Immature natural killer cell (primary cell): ENCODE results near the gene DDX1. TPM values are rescaled to one million over a fixed set of nuclear protein-coding genes. Genes with fewer than 3 reads are reported as not detected.

Experiments used
- DNase-seq, 3 donors: peaks; one replicate each; pipeline ENCODE4 v3.0.0; 2022; ENCODE audit warnings: mixed read lengths in 1 of 3
- H3K27ac Mint-ChIP-seq, 6 donors: one replicate each; pipeline ENCODE4 v1.8.0; 2020; ENCODE audit warnings: mixed read lengths in 6 of 6, mild to moderate bottlenecking in 5 of 6, inconsistent platforms in 4 of 6, moderate library complexity in 3 of 6
- H3K27me3 Mint-ChIP-seq, 3 donors: one replicate each; pipeline ENCODE4 v1.8.0; 2020 to 2021; ENCODE audit warnings: low read depth in 3 of 3, mild to moderate bottlenecking in 3 of 3, mixed read lengths in 3 of 3, moderate library complexity in 3 of 3, inconsistent platforms in 1 of 3
- H3K36me3 Mint-ChIP-seq, 3 donors: one replicate each; pipeline ENCODE4 v1.8.0; 2020; ENCODE audit warnings: mixed read lengths in 3 of 3, inconsistent platforms in 2 of 3, mild to moderate bottlenecking in 2 of 3
- H3K4me1 Mint-ChIP-seq, 2 donors: one replicate each; pipeline ENCODE4 v1.8.0; 2020; ENCODE audit warnings: inconsistent platforms in 2 of 2, mild to moderate bottlenecking in 2 of 2, mixed read lengths in 2 of 2, moderate library complexity in 1 of 2
- H3K4me3 Mint-ChIP-seq, 5 donors: one replicate each; pipeline ENCODE4 v1.8.0; 2020; ENCODE audit warnings: mild to moderate bottlenecking in 5 of 5, mixed read lengths in 5 of 5, inconsistent platforms in 3 of 5, moderate library complexity in 3 of 5
- H3K9me3 Mint-ChIP-seq, 6 donors: one replicate each; pipeline ENCODE4 v1.8.0; 2020; ENCODE audit warnings: mild to moderate bottlenecking in 6 of 6, mixed read lengths in 6 of 6, inconsistent platforms in 4 of 6, moderate library complexity in 3 of 6
- polyA plus RNA-seq, 3 donors: library from polyadenylated mRNA; unstranded; fragments of 300-500 nt; fragmentation: Illumina TruSeq; gene quantifications; one replicate each; pipeline ENCODE4 v1.2.3, GENCODE V29; 2021

The DDX1 gene
- polyA plus RNA-seq, 3 donors from 2014 or later = 34.1 to 51.9 (median 47.9) TPM

DNA sequence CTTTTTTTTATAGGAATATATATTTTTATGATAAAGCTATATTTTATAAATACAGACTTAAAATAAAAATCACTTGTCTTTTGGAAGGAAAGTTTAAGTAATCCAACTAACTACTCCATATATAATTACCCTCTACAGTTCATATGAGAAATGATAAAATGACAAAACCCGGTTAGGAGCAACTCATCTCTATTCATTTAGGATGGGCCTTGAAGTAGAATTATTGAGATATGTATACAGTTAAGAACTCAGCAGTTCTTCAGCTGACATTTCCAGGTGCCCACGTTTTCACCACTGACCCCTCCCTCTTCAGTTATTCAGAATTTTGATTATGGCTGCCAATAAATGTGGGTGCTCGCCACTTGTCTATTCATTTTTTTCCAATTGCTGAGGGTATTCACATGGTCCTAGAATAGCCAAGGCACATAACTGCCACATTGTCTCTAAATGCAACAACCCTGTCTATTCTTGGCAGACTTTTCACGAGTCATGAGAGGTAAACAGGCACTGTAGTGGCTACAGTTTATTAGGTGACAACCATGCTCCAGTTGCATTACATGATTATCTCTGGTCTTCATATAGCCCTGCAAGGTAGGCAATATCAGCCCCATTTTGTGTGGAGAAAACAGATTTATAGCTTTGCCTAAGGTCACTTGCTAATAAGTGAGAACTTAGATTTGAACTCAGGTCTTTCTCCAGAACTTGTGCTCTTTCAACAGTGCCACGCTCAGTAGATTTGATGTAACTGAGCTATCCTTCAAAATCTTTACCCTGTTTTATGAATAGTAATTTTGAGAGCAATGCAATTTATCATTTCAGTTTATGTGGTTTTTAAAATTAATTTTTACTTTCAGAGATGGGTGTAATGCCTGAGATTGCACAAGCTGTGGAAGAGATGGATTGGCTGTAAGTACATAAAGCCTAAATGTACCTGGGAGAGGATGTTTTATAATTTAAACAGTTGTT, 2.9 kb downstream of the DDX1 start:
- Mint-ChIP-seq H3K9me3 (no peaks in the 10 kb centered on the region), H3K4me1 (peaks cover 36 to 54% of the 10 kb centered on the region in 2 donors), H3K27me3 (peaks cover 0 to 3% (median 3%) of the 10 kb centered on the region in 3 donors), H3K4me3 (peak overlapping the region in 1 of 5 donors; percentile 4), H3K27ac (no peak overlapping the region), H3K36me3 (peaks cover 12 to 19% (median 13%) of the 10 kb centered on the region in 3 donors)
- no peak for DNase-seq

DNA sequence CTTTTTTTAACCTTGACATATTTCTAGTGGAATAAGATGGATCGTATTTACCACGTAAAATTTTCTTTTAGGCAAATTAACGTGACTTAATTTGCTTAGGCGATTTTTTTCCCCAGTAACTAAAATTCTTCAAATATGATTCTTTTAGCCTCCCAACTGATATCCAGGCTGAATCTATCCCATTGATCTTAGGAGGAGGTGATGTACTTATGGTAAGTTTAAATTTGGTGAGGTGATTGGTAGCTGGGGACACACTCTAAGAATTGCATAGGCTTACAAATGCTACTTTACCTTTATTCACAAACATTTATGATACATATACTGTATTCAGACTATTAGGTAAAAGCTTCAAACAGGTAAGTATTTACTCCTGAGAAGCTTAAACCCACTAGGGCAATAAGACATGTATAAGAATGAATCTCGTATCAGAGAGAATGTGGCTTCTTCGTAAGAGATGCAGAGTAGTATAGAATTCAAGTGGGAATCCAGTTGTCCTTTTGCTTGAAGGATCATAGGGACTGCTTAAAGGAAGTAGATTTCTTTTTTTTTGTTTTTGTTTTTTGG, 3.8 kb downstream of the DDX1 start:
- Mint-ChIP-seq H3K27me3 (peaks cover 0 to 3% (median 3%) of the 10 kb centered on the region in 3 donors), H3K36me3 (peaks cover 12 to 23% (median 17%) of the 10 kb centered on the region in 3 donors), H3K4me3 (no peak overlapping the region), H3K27ac (no peak overlapping the region), H3K9me3 (no peaks in the 10 kb centered on the region), H3K4me1 (peaks cover 35 to 54% of the 10 kb centered on the region in 2 donors)
- DNase-seq = no peak

DNA sequence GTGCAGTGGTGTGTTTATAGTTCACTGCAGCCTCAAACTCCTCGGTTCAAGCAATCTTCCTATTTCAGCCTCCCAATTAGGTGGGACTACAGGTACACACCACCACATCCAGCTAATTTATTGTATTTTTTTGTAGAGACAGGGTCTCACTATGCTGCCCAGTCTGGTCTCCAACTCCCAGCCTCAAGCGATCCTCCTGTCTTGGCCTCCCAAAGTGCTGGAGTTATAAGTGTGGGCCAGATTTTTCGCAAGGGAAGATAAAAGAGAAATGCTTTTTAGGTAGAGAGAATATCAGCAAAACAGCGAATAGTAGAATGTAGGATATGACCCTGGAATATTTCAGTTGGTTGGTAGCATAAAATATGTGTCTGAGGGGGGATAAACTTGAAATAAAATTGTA, 4.3 kb downstream of the DDX1 start:
- peaks cover 12 to 27% (median 18%) of the 10 kb centered on the region in 3 donors for H3K36me3 Mint-ChIP-seq
- peaks cover 33 to 53% of the 10 kb centered on the region in 2 donors for H3K4me1 Mint-ChIP-seq
- no peak for DNase-seq
- H3K9me3 Mint-ChIP-seq = no peaks in the 10 kb centered on the region
- no peak overlapping the region for H3K4me3 Mint-ChIP-seq
- H3K27ac Mint-ChIP-seq = peak overlapping the region in 1 of 6 donors; percentile 37
- peaks cover 0 to 3% (median 3%) of the 10 kb centered on the region in 3 donors for H3K27me3 Mint-ChIP-seq

DNA sequence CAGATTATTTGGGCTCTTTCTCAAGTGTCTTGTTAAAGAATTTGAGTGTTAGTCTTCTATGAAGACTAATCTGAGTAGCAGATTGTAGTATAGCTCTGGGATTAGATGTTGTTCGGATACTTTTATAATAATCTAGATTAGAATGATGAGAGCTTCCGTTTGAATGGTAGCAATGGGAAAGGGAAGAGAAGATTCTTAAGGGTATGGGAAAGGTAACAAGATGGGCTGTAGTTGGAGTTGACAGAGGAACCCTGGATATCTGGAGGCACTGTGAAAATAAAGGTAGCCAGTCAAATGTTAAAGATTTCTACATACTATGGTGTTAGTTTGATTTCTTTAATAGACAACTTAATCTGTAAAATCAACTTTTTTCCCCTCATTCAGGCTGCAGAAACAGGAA, 4.7 kb downstream of the DDX1 start:
- peak overlapping the region in 2 of 6 donors; percentile 9 to 37 for H3K27ac Mint-ChIP-seq
- DNase-seq = no peak
- H3K4me3 Mint-ChIP-seq = no peak overlapping the region
- peaks cover 12 to 31% (median 18%) of the 10 kb centered on the region in 3 donors for H3K36me3 Mint-ChIP-seq
- no peaks in the 10 kb centered on the region for H3K9me3 Mint-ChIP-seq
- H3K4me1 Mint-ChIP-seq = peaks cover 29 to 49% of the 10 kb centered on the region in 2 donors
- H3K27me3 Mint-ChIP-seq = peaks cover 0 to 3% (median 2%) of the 10 kb centered on the region in 3 donors

DNA sequence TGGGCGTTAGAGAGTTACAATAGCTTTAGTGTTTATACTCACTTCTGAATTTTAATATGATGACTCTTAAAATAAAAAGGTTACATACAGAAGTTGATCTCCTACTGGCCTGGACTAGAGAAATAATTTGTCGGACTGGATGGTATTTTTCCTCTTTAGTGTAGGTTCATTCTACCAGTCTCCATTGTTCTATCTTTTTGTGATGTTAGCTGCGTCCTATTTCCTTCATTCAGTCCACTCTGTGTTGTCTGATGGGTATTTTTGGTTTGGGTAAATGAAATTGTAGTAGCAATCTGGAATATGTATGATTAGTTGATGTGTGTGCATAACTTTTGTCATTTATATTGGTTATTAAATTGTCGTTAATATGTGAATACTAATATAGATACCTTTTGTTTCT, 5.3 kb downstream of the DDX1 start:
- DNase-seq = no peak
- Mint-ChIP-seq H3K27ac (no peak overlapping the region), H3K4me1 (peaks cover 26 to 44% of the 10 kb centered on the region in 2 donors)

DNA sequence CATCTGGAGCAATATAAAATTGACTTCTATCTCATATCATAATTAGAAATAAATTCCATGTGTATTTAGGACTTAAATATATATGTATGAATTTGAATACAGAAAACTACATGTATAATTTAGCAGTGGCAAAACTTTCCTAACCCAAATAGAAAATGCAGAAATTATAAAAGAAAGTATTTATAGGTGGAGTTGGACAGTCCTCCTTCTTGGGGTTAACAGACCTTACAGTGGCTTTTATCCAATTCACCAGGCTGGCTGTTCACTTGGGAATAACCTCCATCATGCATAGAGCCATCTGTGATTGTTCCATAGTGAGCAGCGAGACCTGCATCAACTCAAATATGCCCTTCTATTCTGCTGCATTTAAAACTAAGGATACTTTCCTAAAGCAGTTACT, 8.3 kb downstream of the DDX1 start:
- Mint-ChIP-seq H3K9me3 (no peaks in the 10 kb centered on the region), H3K36me3 (peaks cover 31 to 65% (median 36%) of the 10 kb centered on the region in 3 donors), H3K4me1 (peaks cover 6 to 15% of the 10 kb centered on the region in 2 donors), H3K27me3 (peaks cover 0 to 1% (median 0%) of the 10 kb centered on the region in 3 donors), H3K27ac (no peak overlapping the region), H3K4me3 (no peak overlapping the region)
- DNase-seq = no peak

More for the DNA sequence above, 5.3 kb downstream of the DDX1 start:
- H3K36me3 Mint-ChIP-seq = peaks cover 12 to 36% (median 21%) of the 10 kb centered on the region in 3 donors
- no peaks in the 10 kb centered on the region for H3K9me3 Mint-ChIP-seq
- H3K27me3 Mint-ChIP-seq = peaks cover 0 to 3% (median 0%) of the 10 kb centered on the region in 3 donors
- no peak overlapping the region for H3K4me3 Mint-ChIP-seq

DNA sequence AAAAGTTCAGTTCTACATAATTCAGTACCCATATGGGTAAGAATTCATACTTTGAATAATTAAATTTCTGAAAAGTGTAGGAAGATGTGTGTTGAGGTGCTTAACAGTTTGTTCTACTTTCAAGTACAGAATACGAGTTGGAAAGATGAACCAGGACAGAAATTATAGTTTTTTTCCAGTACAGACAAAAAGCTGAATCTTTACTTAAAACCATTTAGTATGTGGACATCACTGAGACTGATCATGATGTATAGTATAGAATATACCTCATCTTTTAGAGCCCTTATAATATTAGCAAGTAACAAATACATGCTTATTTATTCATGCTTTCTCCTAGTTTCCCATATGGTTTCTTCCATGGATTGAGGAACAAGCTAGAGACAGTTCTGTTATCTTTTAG, 10.0 kb downstream of the DDX1 start:
- H3K27ac Mint-ChIP-seq = no peak overlapping the region
- H3K9me3 Mint-ChIP-seq = no peaks in the 10 kb centered on the region
- H3K27me3 Mint-ChIP-seq = peaks cover 0 to 1% (median 0%) of the 10 kb centered on the region in 3 donors
- DNase-seq = no peak
- no peak overlapping the region for H3K4me3 Mint-ChIP-seq
- peaks cover 32 to 75% (median 36%) of the 10 kb centered on the region in 3 donors for H3K36me3 Mint-ChIP-seq
- no peaks in the 10 kb centered on the region for H3K4me1 Mint-ChIP-seq

DNA sequence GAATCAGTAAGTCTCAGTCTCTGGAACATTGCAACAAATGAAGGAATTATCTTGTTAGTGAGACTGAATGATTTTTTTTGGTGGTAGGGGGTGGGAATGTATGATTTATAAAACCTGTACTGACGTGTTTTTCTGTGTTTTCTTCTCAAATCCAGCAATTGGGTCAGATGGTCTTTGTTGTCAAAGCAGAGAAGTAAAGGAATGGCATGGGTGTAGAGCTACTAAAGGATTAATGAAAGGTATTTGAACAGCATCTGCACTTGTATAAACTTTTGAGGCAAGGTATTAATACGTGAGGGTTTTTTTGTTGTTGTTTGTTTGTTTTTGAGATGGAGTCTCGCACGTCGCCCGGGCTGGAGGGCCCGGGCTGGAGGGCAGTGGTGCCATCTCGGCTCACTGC, 10.7 kb downstream of the DDX1 start:
- H3K36me3 Mint-ChIP-seq = peaks cover 32 to 77% (median 37%) of the 10 kb centered on the region in 3 donors

DNA sequence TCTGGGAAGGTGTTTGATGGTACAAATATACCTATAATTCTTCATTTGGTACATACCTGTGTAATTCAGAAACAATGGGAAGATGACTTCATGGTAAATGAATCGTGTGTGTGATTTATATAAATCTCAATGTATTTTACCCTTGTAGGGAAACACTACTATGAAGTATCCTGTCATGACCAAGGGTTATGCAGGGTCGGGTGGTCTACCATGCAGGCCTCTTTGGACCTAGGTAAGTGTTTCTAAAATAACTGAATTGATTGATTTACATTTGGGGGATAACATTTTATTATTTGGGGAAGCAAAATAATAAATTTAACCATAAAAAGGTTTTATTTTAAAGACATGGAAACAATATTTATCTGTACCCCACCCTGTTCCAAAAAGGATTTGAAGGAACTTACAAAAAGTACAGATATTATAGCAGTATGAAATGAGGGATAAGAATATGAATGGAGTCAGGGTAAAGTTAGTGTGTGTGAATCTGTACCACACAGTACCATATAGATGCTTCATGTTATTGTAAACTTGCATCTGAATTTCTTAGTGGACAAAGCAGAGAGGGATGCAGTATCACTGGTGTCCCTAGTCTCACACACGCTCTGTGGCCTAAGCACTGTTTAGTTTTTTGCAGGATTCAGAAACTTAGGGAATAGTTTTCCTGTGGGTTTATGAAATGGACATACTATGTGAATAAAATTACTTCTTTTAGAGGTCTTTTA, 11.5 kb downstream of the DDX1 start:
- H3K27ac Mint-ChIP-seq = no peak overlapping the region
- H3K4me3 Mint-ChIP-seq = no peak overlapping the region
- no peaks in the 10 kb centered on the region for H3K9me3 Mint-ChIP-seq
- no peaks in the 10 kb centered on the region for H3K4me1 Mint-ChIP-seq
- no peak for DNase-seq
- peaks cover 0 to 1% (median 0%) of the 10 kb centered on the region in 3 donors for H3K27me3 Mint-ChIP-seq
- H3K36me3 Mint-ChIP-seq = peaks cover 32 to 78% (median 39%) of the 10 kb centered on the region in 3 donors

More for the DNA sequence above, 10.7 kb downstream of the DDX1 start:
- DNase-seq = no peak
- Mint-ChIP-seq H3K4me3 (no peak overlapping the region), H3K27ac (peak overlapping the region in 1 of 6 donors; percentile 27), H3K4me1 (no peaks in the 10 kb centered on the region), H3K27me3 (peaks cover 0 to 1% (median 0%) of the 10 kb centered on the region in 3 donors), H3K9me3 (no peaks in the 10 kb centered on the region)

DNA sequence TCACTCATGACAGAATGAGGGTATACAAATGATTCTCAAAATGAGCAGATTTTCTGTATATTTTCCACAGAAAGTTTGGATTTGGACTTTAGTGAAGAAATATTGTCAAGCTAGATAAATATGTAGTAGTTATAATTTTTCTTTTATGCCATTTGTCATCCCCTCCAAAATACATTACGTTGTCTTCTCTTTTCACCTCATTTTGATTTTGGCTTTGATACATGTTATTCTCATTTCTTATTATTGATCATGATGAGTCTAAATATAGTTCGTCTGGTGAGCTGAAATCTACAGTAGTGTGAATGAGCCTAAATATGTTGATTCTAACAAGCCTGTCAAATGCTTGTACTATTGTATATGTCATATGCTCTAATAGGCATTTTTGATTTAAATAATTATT, 12.3 kb downstream of the DDX1 start:
- no peak for DNase-seq
- Mint-ChIP-seq H3K4me1 (no peaks in the 10 kb centered on the region), H3K9me3 (no peaks in the 10 kb centered on the region), H3K27ac (no peak overlapping the region), H3K4me3 (no peak overlapping the region), H3K27me3 (no peaks in the 10 kb centered on the region), H3K36me3 (peaks cover 34 to 74% (median 34%) of the 10 kb centered on the region in 3 donors)

DNA sequence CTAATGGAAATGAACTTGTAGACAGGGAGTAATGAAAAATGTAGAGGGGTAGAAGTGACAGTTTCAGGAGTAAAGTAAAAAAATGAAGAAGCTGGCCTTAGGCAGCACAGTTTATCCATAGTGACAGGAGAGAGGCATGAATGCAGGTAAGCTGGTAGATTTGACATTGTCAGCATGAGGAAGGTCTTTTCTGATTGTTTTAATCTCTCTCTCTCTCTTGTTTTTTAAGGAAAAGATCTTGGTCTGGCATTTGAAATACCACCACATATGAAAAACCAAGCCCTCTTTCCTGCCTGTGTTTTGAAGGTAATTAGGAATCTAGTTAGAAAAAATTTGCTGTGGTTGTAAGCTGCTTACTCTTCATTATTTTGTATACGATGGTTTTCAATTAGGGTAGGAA, 14.1 kb downstream of the DDX1 start:
- Mint-ChIP-seq H3K4me3 (no peak overlapping the region), H3K9me3 (no peaks in the 10 kb centered on the region), H3K36me3 (peaks cover 28 to 82% (median 44%) of the 10 kb centered on the region in 3 donors), H3K27ac (peak overlapping the region in 1 of 6 donors; percentile 1), H3K4me1 (peaks cover 0 to 8% of the 10 kb centered on the region in 2 donors), H3K27me3 (no peaks in the 10 kb centered on the region)
- no peak for DNase-seq

DNA sequence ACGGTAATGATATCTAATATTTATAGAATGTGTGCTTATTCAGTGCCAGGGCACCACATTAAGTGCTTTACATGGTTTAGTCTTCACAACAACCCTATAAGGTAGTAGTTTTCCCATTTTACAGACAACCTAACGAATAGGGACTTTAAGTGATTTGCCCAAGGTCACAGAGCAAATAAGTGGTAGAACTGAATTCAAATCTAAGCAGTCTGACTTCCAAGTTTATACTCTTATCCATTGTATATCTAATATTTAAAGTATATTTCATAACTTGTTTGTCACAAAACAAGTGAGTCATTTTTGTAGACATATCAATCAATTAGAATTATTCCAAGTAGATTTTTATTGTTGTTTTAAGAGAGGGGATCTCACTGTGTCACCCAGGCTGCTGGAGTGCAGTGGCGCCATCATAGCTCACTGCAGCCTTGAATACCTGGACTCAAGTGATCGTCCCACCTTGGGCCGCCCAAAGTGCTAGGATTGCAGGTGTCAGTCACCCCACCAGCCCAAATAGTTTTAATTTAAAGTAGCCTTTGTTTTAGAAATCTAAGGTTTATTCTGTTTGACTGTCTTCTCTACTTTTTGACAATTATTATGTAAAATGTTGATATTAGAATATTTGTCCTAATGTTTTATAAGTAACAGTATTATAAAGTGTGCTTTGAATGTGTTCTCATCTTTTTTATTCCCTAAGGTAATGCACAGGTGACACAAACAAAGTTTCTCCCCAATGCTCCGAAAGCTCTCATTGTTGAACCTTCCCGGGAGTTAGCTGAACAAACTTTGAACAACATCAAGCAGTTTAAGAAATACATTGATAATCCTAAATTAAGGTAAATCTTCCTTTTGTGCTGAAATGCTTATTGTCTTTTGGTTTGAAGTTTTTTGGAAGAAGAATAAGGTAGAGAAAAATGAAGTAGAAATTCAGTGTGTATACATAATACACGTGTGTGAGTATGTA, 15.1 kb downstream of the DDX1 start:
- DNase-seq = no peak
- Mint-ChIP-seq H3K27me3 (no peaks in the 10 kb centered on the region), H3K4me1 (peaks cover 0 to 8% of the 10 kb centered on the region in 2 donors), H3K9me3 (no peaks in the 10 kb centered on the region), H3K4me3 (no peak overlapping the region), H3K27ac (no peak overlapping the region), H3K36me3 (peaks cover 25 to 73% (median 44%) of the 10 kb centered on the region in 3 donors)
